ENCODE data around the gene KCNH1. TPM values are rescaled to one million over a fixed set of nuclear protein-coding genes. Genes with fewer than 3 reads are reported as not detected.

KCNH1 gene
- polyA plus RNA-seq, 1 donor from 2014 or later, result 3.9 TPM

DNA sequence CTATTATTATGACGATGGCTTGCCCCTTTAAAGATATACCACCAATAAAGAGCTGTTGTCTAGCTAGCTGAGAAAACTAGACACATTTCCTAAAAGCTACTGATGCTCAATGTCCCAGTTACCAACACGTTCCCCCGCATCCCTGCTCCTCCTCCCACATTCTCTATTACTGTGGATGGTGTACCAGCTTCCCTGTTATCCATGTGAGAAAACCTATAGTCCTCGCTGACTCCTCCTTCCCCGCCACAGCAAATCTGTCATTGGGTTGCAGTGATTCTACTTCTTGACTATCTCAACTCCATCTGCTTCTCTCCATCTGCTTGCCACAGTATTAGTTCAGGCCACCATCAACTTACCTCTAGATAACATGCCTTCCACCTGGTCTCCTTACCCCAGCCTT lies 337.5 kb downstream of the KCNH1 start:
- no peaks in the 10 kb centered on the region for H3F3A ChIP-seq (ENCODE audit: insufficient read depth, low read length, poor library complexity, severe bottlenecking)
- H3K4me2 ChIP-seq (ENCODE audit: low read length), result no peak overlapping the region
- H3K9me3 ChIP-seq (ENCODE audit: low read length), result no peaks in the 10 kb centered on the region
- H4K20me1 ChIP-seq (ENCODE audit: insufficient read depth), result no peaks in the 10 kb centered on the region
- H3K9ac ChIP-seq (ENCODE audit: low read length), result no peak overlapping the region
- no peaks in the 10 kb centered on the region for H3K27me3 ChIP-seq (ENCODE audit: insufficient read depth, low read depth, low read length)
- no peak overlapping the region for H3K27ac ChIP-seq (ENCODE audit: low read length)
- H3K36me3 ChIP-seq (ENCODE audit: insufficient read depth, low read length), result no peaks in the 10 kb centered on the region
- no peak for TF ChIP-seq POLR2AphosphoS5 (IDR thresholded peaks at IDR 0.05)
- TF ChIP-seq TAF1 (IDR thresholded peaks at IDR 0.05; ENCODE audit: low read depth), result no peak
- TF ChIP-seq REST (IDR thresholded peaks at IDR 0.05; ENCODE audit: borderline replicate concordance), result no peak
- H3K79me2 ChIP-seq (replicated peaks; ENCODE audit: insufficient read depth, low read length), result no peaks in the 10 kb centered on the region
- no peak overlapping the region for H3K4me3 ChIP-seq (ENCODE audit: low read length)
- H2AFZ ChIP-seq (ENCODE audit: low read depth, low read length), result no peak overlapping the region
- H3K9me2 ChIP-seq (ENCODE audit: insufficient read depth, low read length), result no peaks in the 10 kb centered on the region

DNA sequence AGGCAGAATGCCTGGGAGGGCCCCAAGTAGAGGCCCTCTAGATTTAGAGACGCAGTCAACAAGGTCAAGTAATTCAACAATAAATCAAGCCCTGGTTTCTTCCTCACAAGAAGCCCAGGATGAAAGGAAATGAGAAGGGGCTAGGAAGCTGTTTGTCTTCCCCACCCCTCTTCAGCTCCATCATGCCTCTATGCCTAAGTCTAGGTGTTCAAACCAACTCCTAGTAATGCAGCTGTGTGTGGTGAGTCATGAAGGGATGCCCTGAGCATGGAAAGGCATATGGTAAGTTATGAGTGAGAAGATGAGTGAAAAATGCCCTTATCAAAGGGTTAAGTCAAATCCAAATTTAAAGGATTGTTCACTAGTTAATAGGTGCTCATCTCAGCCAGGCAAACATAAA lies 339.5 kb downstream of the KCNH1 start:
- Histone ChIP-seq H3K9me3 (ENCODE audit: low read length) (no peaks in the 10 kb centered on the region), H3F3A (ENCODE audit: insufficient read depth, low read length, poor library complexity, severe bottlenecking) (no peaks in the 10 kb centered on the region), H3K9me2 (ENCODE audit: insufficient read depth, low read length) (no peaks in the 10 kb centered on the region), H4K20me1 (ENCODE audit: insufficient read depth) (no peaks in the 10 kb centered on the region), H2AFZ (ENCODE audit: low read depth, low read length) (no peak overlapping the region), H3K27me3 (ENCODE audit: insufficient read depth, low read depth, low read length) (no peaks in the 10 kb centered on the region), H3K4me2 (ENCODE audit: low read length) (no peak overlapping the region), H3K4me3 (ENCODE audit: low read length) (no peak overlapping the region), H3K79me2 (replicated peaks; ENCODE audit: insufficient read depth, low read length) (no peaks in the 10 kb centered on the region), H3K27ac (ENCODE audit: low read length) (no peak overlapping the region), H3K9ac (ENCODE audit: low read length) (no peak overlapping the region), H3K36me3 (ENCODE audit: insufficient read depth, low read length) (no peaks in the 10 kb centered on the region)
- TF ChIP-seq, protein P1, sequence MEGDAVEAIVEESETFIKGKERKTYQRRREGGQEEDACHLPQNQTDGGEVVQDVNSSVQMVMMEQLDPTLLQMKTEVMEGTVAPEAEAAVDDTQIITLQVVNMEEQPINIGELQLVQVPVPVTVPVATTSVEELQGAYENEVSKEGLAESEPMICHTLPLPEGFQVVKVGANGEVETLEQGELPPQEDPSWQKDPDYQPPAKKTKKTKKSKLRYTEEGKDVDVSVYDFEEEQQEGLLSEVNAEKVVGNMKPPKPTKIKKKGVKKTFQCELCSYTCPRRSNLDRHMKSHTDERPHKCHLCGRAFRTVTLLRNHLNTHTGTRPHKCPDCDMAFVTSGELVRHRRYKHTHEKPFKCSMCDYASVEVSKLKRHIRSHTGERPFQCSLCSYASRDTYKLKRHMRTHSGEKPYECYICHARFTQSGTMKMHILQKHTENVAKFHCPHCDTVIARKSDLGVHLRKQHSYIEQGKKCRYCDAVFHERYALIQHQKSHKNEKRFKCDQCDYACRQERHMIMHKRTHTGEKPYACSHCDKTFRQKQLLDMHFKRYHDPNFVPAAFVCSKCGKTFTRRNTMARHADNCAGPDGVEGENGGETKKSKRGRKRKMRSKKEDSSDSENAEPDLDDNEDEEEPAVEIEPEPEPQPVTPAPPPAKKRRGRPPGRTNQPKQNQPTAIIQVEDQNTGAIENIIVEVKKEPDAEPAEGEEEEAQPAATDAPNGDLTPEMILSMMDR (IDR thresholded peaks at IDR 0.05; ENCODE audit: poor library complexity, severe bottlenecking), result no peak
- TF ChIP-seq REST (IDR thresholded peaks at IDR 0.05; ENCODE audit: borderline replicate concordance) (no peak), TAF1 (IDR thresholded peaks at IDR 0.05; ENCODE audit: low read depth) (no peak), POLR2AphosphoS5 (IDR thresholded peaks at IDR 0.05) (no peak), RAD21 (conservative IDR thresholded peaks at IDR 0.05) (no peak), EZH2 (IDR thresholded peaks at IDR 0.05; ENCODE audit: borderline replicate concordance, insufficient read depth, low read length, poor library complexity, severe bottlenecking) (no peak), EP300 (conservative IDR thresholded peaks at IDR 0.05; ENCODE audit: poor library complexity, severe bottlenecking) (no peak)

Data from neural cell (in vitro differentiated cells).